Vagina (tissue), 2 donors: ENCODE data around the gene COBL.

ENCODE experiments used
- POLR2A ChIP-seq, 2 donors: fragments of 450-650 bp; IDR thresholded peaks; one replicate each; pipeline ENCODE4 v1.6.1; 2017; ENCODE audit warnings: antibody characterized with exemption in 2 of 2, mild to moderate bottlenecking in 2 of 2, moderate library complexity in 2 of 2
- POLR2AphosphoS5 ChIP-seq, 2 donors: sonication (generic); formaldehyde crosslinking; IDR thresholded peaks; one replicate each; pipeline ENCODE4 v1.9.0; 2017; ENCODE audit warnings: antibody characterized with exemption in 2 of 2, mild to moderate bottlenecking in 2 of 2, low read depth in 1 of 2; ENCODE audit not compliant: insufficient read depth in 1 of 2
- TF ChIP-seq, protein P1 (sequence below), 3 experiments: fragments of 450-650 bp in 2 of 3; fragments of 200-600 bp in 1 of 3; sonication (generic) in 1 of 3; IDR thresholded peaks; one replicate each; pipeline ENCODE4 v1.5.1; 2017 to 2019; ENCODE audit warnings: antibody characterized with exemption in 3 of 3, mild to moderate bottlenecking in 2 of 3, moderate library complexity in 2 of 3

DNA sequence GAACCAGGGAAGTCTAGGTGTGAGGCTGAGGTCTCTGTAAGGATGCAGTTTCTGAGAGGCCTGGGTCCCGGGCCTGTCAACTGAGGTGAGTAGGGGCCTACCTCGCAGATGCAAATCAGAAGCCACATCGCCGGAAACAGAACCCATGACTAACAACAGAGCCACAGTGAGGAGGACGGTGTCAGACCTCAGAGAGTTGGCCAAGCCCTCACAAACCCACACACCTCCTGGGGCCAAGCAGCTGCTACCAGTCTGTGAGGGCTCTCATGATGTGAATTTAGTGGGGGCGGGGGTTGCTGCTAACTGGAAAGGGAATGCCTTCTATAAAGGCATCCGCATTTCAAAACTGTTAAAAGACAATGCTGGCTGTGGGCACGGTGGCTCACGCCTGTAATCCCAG, 103.0 kb downstream of the COBL start:
- TF ChIP-seq, protein P1, sequence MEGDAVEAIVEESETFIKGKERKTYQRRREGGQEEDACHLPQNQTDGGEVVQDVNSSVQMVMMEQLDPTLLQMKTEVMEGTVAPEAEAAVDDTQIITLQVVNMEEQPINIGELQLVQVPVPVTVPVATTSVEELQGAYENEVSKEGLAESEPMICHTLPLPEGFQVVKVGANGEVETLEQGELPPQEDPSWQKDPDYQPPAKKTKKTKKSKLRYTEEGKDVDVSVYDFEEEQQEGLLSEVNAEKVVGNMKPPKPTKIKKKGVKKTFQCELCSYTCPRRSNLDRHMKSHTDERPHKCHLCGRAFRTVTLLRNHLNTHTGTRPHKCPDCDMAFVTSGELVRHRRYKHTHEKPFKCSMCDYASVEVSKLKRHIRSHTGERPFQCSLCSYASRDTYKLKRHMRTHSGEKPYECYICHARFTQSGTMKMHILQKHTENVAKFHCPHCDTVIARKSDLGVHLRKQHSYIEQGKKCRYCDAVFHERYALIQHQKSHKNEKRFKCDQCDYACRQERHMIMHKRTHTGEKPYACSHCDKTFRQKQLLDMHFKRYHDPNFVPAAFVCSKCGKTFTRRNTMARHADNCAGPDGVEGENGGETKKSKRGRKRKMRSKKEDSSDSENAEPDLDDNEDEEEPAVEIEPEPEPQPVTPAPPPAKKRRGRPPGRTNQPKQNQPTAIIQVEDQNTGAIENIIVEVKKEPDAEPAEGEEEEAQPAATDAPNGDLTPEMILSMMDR (IDR thresholded peaks at IDR 0.05): no peak
- TF ChIP-seq POLR2A (IDR thresholded peaks at IDR 0.05) (no peak), POLR2AphosphoS5 (IDR thresholded peaks at IDR 0.05; ENCODE audit: insufficient read depth in 1 of 2, low read depth in 1 of 2) (no peak)
